GM21528 (cell line): Measurements from ENCODE around the gene C20orf144.

Source experiments
- ATAC-seq: cut with Tn5 transposase; IDR thresholded peaks from one replicate; pipeline ENCODE4 v1.9.1; 2021; ENCODE audit warnings: mild to moderate bottlenecking, moderate library complexity; ENCODE audit not compliant: unreplicated experiment, low FRiP score

The C20orf144 gene

GRCh38 chr20:33663161-33664084, 1.3 kb downstream of the C20orf144 start:
- ATAC-seq = peak; percentile 47

DNA sequence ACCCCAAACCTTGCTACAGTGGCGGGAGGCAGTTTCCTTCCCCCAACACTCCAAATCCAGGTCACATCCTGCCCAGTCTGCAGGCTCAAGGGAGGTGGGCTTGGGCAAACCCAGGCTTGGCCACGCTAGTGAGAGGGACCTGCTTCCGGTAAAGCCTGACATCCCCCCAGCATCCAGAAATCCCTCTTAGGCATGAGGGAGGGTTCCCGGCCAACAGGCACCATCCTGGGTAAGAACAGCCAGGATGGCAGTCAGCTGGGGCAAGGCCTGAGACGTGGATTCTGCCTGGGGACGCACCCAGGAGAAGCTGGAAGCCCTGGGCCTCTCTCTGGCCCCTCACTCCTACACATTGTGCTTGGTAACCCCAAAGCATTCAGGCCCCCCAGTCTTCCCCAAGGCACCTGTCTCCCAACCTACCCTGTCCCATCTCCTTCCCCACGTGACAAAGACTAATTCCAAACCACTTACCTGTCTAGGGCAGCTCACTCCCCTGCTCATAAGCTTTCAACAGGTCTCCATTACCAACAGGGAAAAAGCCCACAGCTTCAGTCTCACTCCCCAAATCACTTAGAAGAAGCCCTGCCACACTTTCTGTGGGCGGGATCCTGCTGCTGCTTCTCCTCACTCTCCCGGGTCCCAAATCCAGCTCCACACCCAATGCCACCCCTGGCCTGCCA, 2.1 kb downstream of the C20orf144 start:
- no peak for ATAC-seq

- no peak for ATAC-seq
Measured at GRCh38 chr20:33664762-33665144, 2.6 kb downstream of the C20orf144 start.

GRCh38 chr20:33666293-33667244, 4.4 kb downstream of the C20orf144 start, which contains the start of gene ACTL10:
ACTL10 (plus strand) TSS chr20:33666943; CDS start chr20:33667498, 555 bp downstream.
- peak; percentile 58 for ATAC-seq

GRCh38 chr20:33667245-33667675, 5.1 kb downstream of the C20orf144 start:
- ATAC-seq = peak; percentile 19

GRCh38 chr20:33667676-33668465, 5.7 kb downstream of the C20orf144 start:
- ATAC-seq = no peak

DNA sequence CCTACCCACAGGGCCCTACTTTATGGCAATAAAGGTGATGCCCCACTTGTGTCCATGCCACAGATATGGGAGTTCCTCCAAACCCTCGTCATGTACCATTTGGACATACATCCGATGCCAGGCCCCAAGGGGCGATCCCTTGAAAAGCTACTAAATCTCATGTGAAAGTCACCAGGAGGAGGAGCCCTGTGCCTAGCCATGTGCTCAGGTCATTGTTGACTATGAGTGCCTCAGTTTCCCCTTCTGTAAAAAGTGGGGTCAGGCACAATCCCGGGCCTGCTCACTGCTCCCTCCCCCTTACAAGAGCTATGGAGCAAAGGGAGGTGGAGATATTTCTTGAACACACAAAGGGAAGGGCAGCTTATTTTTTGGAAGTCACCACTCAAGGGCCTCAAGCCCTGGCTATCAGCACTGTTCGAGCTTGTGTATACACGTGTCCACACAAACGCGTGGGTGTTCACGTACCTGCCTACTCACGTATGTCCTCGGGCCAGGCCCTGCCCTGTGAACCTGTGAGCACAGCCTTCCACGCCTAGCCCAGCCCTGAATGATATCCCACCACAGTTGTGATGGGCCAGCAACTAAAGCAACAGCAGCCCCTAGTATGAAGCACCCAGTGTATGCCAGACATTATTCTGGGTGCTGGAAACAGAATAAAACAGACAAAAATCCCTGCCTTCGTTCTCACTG, 6.5 kb downstream of the C20orf144 start:
- ATAC-seq = no peak

- no peak for ATAC-seq
Measured at GRCh38 chr20:33669224-33669623, 7.1 kb downstream of the C20orf144 start.

GRCh38 chr20:33669873-33670640, 7.9 kb downstream of the C20orf144 start:
- no peak for ATAC-seq

GRCh38 chr20:33670715-33671499, 8.8 kb downstream of the C20orf144 start:
- no peak for ATAC-seq

DNA sequence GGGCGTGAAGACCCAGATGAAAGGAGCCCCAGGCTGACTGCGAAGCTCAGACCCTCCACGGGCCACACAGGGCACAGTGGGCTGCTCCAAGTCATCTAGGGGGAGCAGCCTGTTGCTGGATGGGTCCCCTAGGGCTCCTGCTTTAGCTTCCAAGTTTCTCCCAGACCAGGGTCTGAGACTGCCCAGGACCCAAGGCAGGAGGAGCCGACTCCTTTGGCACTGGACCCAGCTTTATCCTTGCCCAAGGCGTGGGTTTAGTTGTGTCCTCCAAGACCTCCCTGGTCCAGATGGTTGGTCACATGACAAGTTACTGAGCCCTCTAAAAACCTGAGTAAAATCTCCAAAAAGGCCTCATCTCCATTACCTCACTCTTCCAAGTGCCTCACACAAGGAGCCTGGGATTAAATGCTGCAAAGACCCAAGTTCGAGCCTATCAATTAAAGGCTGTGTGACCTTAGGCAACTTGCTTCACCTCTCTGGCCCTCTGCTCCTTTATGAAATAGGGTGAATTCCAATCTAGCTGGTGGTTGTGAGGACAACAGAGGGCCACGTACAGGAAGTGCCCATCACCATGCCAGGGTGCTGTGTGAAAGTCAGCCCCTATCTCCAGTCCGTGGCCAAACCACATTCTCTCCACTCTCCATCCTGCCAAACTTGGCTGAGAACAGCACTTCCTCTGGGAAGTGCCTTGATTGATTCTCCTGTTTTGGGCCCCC, 9.6 kb downstream of the C20orf144 start:
- no peak for ATAC-seq

- no peak for ATAC-seq
Measured at GRCh38 chr20:33672426-33673113, 10.4 kb downstream of the C20orf144 start.

- ATAC-seq = no peak
Measured at GRCh38 chr20:33673114-33673409, 10.9 kb downstream of the C20orf144 start.

- peak; percentile 35 for ATAC-seq
Measured at GRCh38 chr20:33673410-33674293, 11.5 kb downstream of the C20orf144 start.

DNA sequence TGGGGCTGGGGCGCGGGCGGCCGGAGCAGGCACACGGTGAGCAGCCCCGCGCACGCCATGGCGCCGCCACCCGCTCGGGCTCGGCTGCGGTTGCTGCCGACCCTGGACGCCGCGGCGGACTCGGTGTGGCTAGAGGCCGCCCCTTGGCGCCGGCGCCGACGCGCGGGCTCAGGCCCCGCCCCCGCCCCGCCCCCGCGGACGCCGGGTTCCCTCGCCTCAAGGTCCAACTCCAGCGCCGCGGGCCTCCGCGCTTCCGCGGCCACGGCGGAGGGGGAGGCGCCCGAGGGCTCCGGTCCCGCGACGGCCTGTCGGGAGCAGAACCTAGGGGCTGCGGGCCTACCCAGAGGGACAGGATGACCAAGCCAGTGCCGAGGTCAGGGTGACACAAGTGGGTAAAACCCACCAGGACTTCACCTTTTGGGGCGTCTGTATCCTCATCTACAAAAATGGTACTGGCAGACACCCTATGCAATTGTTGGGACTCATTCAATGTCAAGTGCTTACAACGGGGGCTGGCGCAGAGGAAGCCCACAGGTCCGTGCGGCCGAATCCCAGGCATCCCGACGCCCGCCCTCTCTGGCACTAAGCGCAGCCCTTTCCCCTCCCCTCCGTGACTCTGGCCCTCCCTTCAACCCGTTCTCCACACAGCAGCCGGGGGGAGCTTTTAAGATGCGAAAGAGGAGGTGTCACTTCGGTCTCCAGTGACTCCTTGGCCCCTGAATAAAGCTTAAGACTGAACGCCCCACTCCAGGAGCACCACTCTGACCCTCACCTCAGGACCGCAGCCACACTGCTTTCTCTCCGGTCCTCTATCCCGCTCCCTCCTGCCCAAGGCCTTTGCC, 12.4 kb downstream of the C20orf144 start, which contains the start of gene NECAB3:
Gene NECAB3 (minus strand): TSS at position 135 of the 842 bp plus-strand sequence. CDS start 76 bp downstream, at position 59.
- ATAC-seq = peak; percentile 52
